Renal pelvis (tissue), 4 donors: ENCODE measurements around the gene LGI2. TPM values are rescaled to one million over a fixed set of nuclear protein-coding genes. Genes with fewer than 3 reads are reported as not detected.

ENCODE experiments used
- DNase-seq: peaks from one replicate; pipeline ENCODE4 v3.0.0-alpha.2; 2013
- polyA plus RNA-seq, 3 donors: library from polyadenylated mRNA; unstranded; fragments of 120-200 nt; gene quantifications; one replicate each; pipeline ENCODE4 v1.2.1, GENCODE V29; 2013; ENCODE audit not compliant: insufficient read length in 3 of 3

LGI2 gene
- polyA plus RNA-seq, 3 donors: 26.1 to 34.3 (median 34.1) TPM

DNA sequence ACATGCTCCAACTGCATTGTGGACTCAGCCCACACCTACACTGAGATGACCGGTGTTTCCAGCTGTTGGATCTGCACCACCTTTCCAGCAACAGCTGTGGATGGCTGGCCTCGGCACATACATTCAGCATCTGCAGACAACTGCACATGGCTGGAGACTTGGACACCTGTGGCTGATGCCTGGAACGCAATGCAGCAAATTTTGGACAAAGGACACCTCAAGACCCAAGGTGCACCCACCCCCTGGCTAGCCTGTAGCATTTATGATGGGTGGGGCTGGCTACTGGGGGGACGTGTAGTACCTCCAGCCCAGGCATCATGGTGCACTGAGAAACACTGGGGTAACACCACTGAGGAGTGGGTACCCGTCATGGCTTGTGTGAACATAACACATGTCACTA lies 60.6 kb downstream of the LGI2 start:
- no peak for DNase-seq

DNA sequence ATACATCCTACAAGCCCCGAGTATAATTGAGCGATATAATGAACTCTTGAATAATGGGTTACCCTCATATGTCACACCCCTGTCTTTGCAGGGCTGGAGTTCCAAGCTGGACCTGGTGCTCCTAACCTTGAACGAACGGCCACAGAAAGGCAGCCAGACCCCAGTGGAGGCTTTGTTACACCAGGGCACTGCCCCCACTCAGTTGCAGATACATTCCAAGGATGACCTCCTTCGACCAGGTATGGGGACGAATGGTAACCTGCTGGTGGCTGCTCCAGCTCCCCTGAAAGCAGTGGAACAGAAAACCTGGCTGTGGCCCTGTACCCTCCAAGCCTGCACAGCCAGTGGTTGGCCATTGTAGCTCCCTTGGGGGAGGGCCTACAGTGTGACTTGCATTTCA lies 61.3 kb downstream of the LGI2 start:
- DNase-seq: no peak

DNA sequence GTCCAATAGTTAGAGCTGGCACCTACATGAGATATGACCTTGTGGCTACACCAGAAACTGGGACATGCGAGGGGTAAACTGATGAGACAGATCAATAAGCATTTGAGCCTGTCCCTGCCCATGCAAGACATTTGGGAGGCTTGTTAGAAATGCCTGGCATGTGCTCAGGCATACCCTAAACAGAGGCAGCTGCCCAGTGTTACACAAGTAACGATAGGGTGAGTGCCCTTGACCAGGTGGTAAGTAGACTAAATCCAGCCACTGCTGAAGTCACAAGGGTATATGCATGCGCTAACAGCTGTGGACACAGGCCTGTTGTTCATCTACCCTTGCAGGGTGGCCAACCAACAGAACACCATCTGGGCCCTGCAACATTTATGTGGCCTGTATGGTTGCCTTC lies 61.8 kb downstream of the LGI2 start:
- DNase-seq: no peak

DNA sequence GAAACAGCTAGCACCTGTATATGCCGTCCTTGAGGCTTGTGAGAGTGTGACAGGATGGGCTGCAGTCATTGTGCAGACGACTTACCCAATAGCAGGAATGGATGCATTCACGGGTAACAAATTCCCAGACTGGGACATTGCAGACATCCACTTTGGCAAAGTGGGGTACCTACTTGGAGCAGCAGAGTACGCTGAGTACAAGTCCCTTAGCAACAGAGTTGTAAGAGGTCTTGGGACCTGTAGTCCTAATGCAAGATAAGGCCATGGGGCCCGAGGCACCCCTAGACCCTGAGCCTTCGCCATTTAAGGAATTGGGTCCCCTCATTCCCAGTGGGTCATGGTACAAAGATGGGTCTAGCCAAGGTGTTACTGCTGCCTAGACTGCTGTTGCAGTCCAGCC lies 62.5 kb downstream of the LGI2 start:
- DNase-seq: no peak

DNA sequence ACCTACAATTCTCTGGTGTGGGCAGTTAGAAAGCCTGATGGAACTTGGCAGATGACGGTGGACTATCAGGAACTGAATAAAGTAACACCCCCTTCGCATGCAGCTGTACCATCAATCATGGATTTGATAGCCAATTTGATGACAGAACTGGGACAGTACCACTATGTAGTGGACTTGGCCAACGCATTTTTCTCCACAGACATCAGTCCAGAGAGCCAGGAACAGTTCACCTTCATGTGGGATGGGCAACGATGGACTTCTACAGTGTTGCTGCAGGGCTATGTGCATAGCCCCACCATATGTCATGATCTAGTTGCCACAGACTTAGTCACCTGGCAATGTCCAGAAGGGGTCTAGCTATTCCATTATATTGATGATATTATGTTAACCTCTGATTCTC lies 63.4 kb downstream of the LGI2 start:
- no peak for DNase-seq

DNA sequence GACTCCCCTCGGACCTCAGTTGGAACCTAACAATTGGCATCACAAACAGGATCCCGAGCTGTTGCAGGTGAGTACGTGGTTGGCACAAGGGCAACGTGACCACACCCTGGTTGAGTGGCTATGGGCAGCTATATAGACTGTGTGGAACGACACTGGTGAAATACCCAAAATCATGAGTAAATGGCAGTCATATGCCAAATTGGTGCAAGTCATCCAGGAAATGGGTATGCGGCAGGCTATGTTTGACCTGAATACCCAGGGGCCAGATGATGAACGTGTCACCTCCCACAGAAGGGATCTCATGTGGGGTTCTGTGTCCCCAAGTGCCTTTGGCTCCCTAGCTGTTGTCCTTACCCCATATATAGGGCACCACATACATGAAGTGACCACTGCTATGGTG lies 64.7 kb downstream of the LGI2 start:
- DNase-seq: no peak

DNA sequence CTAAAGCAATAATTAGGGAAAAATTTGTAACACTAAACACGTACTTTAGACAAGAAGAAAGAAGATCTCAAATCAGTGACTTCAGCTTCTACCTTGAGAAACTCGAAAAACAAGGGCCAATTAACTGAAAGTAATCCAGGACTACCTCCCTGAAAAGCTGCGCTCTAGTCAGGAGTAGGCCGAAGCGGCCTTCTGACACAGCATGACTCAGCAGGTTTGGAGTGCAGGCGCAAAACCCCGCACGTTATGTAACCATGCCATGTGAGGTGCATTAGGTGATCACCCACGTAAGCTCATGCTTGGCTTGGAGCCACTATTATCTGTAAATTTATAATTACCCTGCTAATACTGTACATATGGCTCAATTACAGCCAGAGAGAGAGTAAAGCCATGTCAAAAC lies 65.1 kb downstream of the LGI2 start:
- DNase-seq: no peak

DNA sequence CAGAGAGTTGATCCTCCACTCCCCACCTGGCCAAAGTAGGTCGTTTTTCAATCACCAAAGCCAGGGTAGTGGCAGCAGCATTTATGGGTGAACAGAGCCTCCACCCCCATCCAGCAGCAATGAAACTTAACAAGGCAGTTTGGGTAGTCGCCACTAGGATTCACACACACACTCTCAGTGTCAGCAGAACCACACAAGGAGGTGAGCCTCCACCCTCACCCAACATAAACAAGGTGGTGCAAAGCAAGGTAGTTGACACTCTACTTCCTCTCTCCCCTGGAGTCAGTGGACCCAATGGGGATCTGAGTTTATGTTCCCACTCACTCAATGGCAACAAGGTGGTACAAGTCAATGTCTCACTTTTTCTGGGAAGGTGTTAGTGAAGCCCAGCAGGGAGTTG lies 67.5 kb downstream of the LGI2 start:
- DNase-seq: no peak

DNA sequence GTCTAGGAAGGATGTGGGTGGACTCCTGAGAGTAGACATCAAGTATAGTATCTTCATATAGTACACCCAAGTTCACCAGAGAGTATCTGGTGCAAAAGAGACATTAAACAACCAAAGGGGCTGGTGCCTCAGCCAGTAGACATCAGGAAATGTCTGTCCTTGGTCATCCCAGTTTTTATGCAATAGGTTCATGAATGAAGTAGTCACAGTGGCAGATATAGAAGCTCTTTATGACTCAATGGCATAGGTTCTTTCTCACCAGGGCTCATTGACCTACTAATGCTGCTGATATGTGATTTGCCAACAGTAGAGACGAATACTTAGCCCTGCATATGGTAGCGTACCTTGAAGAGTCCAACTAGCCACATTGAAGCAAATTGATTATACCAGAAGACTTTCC lies 72.9 kb downstream of the LGI2 start:
- no peak for DNase-seq

DNA sequence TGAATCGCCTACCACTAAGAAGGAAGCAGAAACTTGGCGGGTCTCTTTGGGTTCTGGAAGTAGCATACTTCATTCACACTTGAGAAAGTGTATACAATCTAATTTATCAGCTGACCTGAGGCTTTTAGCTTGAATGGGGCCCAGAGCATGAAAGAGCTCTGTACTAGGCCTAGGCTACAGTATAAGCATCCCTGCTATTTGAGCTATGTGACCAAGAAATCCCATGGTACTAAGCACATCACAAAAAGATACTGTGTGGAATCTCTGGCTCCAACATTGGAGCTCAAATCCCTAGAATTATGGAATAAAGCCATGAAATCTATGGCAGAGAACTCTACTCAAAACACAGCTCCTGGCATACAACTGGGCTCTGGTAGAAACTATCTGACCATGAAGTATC lies 74.0 kb downstream of the LGI2 start:
- no peak for DNase-seq

DNA sequence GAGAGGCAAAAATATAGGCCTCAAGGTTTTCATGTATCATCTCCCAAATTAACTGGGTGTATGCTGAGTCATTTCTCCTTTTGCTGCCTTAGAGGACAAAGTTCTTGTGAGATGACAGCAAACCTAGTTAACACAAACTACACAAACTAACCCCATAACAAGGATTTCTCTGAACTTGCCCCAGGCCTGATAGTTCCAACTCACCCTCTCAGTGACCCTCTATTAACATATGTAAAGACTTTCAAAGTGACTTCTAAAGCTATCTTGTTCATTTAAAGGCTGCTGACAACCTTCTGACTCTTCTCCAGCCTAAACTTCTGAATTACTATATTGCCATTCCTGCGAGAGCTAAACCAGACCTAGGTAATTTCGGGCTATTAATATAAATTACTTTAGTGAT lies 74.7 kb downstream of the LGI2 start:
- DNase-seq: no peak

DNA sequence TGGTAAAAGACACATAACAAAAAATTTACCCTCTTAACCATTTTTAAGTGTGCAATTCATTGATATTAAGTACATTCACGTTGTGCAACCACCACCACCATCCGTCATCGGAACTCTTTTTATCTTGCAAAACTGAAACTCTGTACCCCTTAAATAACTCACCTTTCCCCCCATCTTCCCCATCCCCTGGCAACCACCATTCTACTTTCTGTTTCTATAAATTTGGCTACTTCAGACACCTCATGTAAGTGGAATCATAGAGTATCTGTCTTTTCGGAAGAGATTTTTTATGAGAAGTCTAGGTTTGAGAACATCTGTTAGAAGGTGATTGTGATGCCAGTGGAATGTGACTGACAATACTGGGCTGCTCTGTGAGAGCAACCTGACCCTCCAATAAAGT lies 78.1 kb downstream of the LGI2 start:
- no peak for DNase-seq

DNA sequence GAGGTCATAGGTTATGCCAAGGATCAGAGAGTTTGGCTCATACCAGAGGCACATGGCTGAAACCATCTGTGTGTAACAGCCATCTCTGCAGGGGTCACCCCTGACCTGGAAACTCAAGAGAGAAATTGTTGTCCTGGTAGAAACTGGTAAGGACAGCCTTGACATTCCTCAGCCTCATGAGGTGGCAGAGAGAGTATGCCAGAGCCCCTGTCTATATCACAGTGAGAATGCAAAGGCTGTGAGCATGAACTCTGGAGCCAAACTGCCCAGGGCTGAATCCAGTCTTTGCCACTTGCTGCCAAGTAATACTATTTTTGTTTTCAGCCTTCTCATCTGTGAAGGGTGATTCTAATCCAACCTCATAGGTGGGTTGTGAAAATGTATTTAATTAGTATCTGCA lies 80.8 kb downstream of the LGI2 start:
- no peak for DNase-seq

Other genes starting within 250 kb of the LGI2 start
- gene SOD3, start 235.4 kb downstream of the LGI2 start, polyA plus RNA-seq: 10 to 100 TPM; 13.7 to 17.1 (median 16.1) TPM
- 10 to 100 TPM; 16.4 to 22.1 (median 21.5) TPM for gene CCDC149, start 117.9 kb downstream of the LGI2 start, polyA plus RNA-seq
- 10 to 100 TPM; 12.8 to 21.4 (median 19.7) TPM for gene SEPSECS, start 129.5 kb upstream of the LGI2 start, polyA plus RNA-seq
- gene PI4K2B, start 203.1 kb upstream of the LGI2 start, polyA plus RNA-seq: 10 to 100 TPM; 12.4 to 18.1 (median 16.7) TPM